ENCODE measurements around the gene CABP4.

CABP4 gene

GRCh38 chr11:67496113-67496512, 41.0 kb downstream of the CABP4 start:
- DNase-seq (ENCODE audit: low read depth) = no peak

GRCh38 chr11:67497656-67498291, 42.6 kb downstream of the CABP4 start:
- DNase-seq (ENCODE audit: low read depth) = no peak

- no peak for DNase-seq (ENCODE audit: low read depth)
Measured at GRCh38 chr11:67498544-67498972, 43.4 kb downstream of the CABP4 start.

GRCh38 chr11:67499808-67500483, 44.8 kb downstream of the CABP4 start:
- no peak for DNase-seq (ENCODE audit: low read depth)

- no peak for DNase-seq (ENCODE audit: low read depth)
Measured at GRCh38 chr11:67500484-67500821, 45.3 kb downstream of the CABP4 start.

GRCh38 chr11:67500831-67501715, 45.9 kb downstream of the CABP4 start:
- DNase-seq (ENCODE audit: low read depth) = peak; percentile 9

GRCh38 chr11:67501854-67502253, 46.7 kb downstream of the CABP4 start:
- no peak for DNase-seq (ENCODE audit: low read depth)

GRCh38 chr11:67502328-67502979, 47.3 kb downstream of the CABP4 start:
- DNase-seq (ENCODE audit: low read depth) = no peak

GRCh38 chr11:67503119-67504004, 48.2 kb downstream of the CABP4 start:
- DNase-seq (ENCODE audit: low read depth) = no peak

GRCh38 chr11:67504005-67504949, 49.1 kb downstream of the CABP4 start:
- peak; percentile 29 for DNase-seq (ENCODE audit: low read depth)

- peak; percentile 37 for DNase-seq (ENCODE audit: low read depth)
Measured at GRCh38 chr11:67504950-67505581, 49.9 kb downstream of the CABP4 start, which contains the start of gene PITPNM1. TSS of gene PITPNM1 (minus strand) at chr11:67505363. CDS start at chr11:67504180, 1,183 bp downstream.

GRCh38 chr11:67505605-67506396, 50.6 kb downstream of the CABP4 start:
- peak; percentile 74 for DNase-seq (ENCODE audit: low read depth)

- DNase-seq (ENCODE audit: low read depth) = no peak
Measured at GRCh38 chr11:67506426-67507051, 51.4 kb downstream of the CABP4 start.

- DNase-seq (ENCODE audit: low read depth) = no peak
Measured at GRCh38 chr11:67507242-67507863, 52.2 kb downstream of the CABP4 start.

GRCh38 chr11:67507864-67508485, 52.8 kb downstream of the CABP4 start, which contains the start of gene CDK2AP2:
TSS of gene CDK2AP2 (minus strand) at chr11:67508162. CDS start at chr11:67508082, 80 bp downstream.
- peak; percentile 100 for DNase-seq (ENCODE audit: low read depth)

- peak; percentile 94 for DNase-seq (ENCODE audit: low read depth)
Measured at GRCh38 chr11:67508486-67509121, 53.5 kb downstream of the CABP4 start.

- no peak for DNase-seq (ENCODE audit: low read depth)
Measured at GRCh38 chr11:67510023-67510345, 54.8 kb downstream of the CABP4 start.
